GM18511 (cell line): ENCODE results near the gene DPYSL4.
A peak's percentile ranks its signal among the peaks of the same experiment; 100 is the strongest.
"Not testable (repeated sequence)": the region's sequence is repeated elsewhere in the genome, so short reads cannot be mapped to it uniquely, and the experiment has no call there.

Experiments
- ATAC-seq: cut with Tn5 transposase; IDR thresholded peaks from one replicate; pipeline ENCODE4 v1.9.1; 2021; ENCODE audit warnings: mild to moderate bottlenecking, moderate library complexity; ENCODE audit not compliant: unreplicated experiment

DPYSL4 gene

GRCh38 chr10:132204781-132205473 lies 18.2 kb downstream of the DPYSL4 start:
- ATAC-seq: no peak

GRCh38 chr10:132205650-132206376 lies 19.1 kb downstream of the DPYSL4 start:
- ATAC-seq: no peak

GRCh38 chr10:132206377-132206745 lies 19.6 kb downstream of the DPYSL4 start:
- ATAC-seq: no peak

DNA sequence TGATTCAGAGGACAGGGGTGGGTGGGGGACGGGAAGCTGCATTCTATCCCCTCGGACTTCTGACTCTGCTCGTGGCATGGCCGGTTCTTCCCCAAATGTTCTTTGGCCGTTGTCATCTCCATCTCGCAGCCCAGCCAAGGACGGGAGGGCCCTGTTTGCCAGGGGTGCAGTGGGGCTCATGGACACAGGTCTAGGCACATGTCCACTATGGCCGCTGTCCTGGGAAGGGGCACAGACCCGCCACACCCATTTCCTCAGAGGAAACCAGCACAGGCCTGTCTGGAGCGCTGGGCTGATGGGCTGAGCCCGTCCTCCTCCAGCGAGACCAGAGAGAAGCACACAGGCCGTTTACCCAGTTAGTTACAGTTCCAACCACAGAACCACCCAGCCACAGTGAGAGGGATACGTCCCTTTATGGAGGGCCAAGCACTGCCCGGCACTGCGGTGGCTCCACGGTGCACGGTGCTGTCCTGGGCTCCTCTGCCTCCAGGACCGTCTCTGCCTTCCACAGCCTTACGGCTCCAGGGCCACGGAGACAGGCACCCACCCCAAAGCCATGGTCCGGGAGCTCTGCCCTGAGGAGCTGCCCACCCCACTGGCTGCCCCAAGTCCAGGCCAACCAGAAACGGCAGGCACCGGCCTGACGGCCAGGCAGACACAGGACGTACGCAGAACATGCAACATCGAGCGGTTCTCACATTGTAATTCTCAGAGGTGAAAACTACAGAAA lies 20.2 kb downstream of the DPYSL4 start:
- no peak for ATAC-seq

DNA sequence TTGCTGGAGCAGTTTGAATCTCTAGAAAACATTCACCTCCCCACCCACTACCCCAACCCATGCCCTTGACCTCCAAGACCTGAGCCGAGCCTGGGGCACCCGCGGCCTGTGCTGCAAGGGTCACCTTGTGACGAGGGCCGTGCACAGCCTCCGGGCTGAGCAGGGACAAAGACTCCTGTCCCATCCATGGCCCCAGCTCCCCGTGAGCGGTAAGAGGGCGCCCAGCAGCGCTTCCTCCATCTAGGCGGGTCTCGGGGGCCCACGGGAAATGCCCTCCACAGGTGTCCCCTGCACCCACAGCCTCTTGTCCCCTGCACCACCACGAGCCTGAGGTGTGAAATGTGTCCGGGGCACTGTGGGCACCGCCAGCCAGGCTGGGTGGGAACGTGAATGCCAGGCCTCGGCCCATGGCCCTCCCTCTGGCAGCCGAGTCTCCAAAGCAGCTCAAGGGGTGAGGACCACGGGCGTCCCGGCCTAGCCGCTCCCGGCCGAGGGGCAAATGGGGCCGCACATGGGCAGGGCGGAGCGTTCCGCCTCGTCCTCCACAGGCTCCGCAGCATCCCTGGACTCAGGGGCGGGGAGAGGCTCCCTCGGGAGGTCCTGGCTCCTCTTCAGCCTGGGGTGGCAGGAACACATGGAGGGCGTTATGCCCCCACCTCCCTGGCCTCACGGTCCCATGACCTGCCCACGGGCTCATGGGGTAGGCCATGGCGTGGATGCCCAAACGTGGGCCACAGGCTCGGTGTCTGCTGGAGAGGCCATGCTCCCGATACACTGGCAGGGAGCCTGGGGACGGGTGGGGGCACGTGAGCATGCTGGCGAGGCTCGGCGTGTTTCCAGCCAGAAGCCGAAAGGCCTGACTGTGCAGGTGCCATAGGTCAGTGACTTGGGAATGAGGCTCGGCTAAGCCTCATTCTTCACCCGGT lies 21.1 kb downstream of the DPYSL4 start:
- no peak for ATAC-seq

DNA sequence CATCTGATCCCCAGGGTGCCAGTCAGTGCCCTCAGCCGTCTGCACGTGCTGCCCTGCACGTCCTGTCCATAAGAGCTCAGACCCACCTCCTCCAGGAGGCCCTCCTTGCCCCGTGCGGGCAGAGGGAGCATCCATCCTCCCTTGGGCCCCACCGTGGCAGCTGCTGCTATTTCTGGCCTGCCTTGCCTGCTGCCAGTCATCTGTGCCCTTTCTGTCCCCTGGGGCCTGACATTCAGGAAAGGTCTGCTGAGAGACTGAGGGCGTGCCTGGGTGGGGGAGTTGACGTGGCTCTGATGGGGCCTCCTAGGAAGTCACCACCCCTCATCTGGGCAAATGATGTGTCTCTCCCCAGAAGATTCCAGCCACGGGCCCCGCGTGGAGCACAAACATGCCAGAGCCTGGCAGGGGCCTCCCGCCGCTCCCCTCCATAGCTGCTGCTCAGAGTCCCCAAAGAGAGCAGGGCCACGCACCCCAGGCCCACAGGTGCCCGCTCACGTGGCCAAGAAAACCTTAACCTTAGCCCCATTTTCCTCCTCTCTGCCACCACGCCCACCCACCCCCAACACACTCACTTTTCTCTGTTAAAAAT lies 21.8 kb downstream of the DPYSL4 start:
- ATAC-seq: no peak

DNA sequence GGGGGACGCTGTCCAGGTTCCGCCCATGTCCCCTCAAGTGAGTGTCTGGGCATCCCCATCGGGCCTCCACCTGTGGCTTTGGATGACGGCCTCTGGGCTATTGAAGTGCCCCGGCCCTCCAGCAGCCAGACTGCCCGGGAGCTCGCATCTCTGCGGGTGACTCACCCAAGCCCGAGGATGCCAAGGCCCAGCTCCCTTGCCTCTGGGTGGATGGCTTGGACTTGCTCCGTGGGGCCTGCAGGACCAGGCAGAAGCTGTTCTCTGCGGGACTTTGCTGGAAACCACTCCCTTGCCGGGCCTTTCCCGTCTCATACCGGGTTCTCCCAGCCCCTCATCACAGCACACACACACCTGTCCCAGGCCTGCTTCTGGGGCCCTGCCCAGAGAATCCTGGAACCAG lies 22.4 kb downstream of the DPYSL4 start:
- ATAC-seq: no peak

DNA sequence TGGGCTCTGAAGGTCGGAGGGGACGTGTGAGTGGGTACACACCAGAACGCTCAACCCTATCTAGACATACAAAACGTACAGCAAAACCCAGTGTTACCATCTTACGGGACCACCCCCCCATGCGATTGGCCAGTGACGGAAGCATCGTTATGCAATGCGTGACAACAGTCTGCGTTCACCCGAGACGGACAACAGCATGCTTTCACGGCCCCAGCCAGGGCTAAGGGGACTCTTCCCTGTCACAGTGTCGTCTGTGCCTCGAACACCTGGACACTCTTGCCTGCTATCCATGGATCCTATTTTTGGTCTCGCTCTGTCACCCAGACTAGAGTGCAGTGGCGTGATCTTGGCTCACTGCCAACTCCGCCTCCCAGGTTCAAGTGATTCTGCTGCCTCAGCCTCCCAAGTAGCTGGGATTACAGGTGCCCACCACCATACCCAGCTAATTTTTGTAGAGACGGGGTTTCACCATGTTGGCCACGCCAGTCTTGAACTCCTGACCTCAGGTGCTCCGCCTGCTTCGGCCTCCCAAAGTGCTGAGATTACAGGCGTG lies 23.3 kb downstream of the DPYSL4 start:
- ATAC-seq: no peak

- no peak for ATAC-seq
These were observed 24.0 kb downstream of the DPYSL4 start for GRCh38 chr10:132210766-132211165.

- ATAC-seq: no peak
These were observed 24.5 kb downstream of the DPYSL4 start for GRCh38 chr10:132211246-132211645.

GRCh38 chr10:132212816-132213215 lies 26.1 kb downstream of the DPYSL4 start:
- ATAC-seq: no peak

DNA sequence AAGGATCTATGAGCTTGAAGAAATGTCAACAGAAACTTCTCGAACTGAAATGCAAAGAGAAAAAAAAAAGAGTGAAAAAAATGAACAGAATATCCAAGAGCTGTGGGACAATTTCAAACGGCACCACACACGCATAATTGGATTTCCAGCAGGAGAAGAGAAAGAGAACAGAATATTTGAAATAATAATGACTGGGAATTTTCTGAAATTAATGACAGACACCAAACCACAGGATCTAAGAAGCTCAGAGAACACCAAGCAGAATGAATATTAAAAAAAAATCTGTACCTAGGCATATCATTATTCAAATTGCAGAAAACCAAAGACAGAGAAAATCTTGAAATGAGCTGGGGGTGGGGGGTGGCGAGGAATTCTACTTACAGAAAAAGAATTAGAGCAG lies 27.2 kb downstream of the DPYSL4 start:
- ATAC-seq: no peak

- not testable (repeated sequence) for ATAC-seq
These were observed 29.7 kb downstream of the DPYSL4 start for GRCh38 chr10:132216441-132216840.

- no peak for ATAC-seq
These were observed 32.7 kb downstream of the DPYSL4 start for GRCh38 chr10:132219486-132219885.

- ATAC-seq: no peak
These were observed 33.3 kb downstream of the DPYSL4 start for GRCh38 chr10:132220061-132220460.

DNA sequence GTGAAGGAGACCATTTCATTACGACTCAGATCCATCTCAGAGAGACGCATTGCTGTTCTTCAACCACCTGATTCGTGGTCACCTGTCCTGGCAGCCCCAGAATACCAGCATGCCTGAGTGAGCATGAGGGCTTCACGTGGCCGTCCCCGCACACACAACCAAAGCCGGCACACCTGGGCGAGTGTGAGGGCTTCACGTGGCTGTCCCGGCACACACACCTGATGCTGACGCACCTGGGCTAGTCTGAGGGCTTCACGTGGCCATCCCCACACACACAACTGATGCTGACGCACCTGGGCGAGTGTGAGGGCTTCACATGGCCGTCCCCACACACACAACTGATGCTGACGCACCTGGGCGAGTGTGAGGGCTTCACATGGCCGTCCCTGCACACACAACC lies 34.2 kb downstream of the DPYSL4 start:
- ATAC-seq: not testable (repeated sequence)

DNA sequence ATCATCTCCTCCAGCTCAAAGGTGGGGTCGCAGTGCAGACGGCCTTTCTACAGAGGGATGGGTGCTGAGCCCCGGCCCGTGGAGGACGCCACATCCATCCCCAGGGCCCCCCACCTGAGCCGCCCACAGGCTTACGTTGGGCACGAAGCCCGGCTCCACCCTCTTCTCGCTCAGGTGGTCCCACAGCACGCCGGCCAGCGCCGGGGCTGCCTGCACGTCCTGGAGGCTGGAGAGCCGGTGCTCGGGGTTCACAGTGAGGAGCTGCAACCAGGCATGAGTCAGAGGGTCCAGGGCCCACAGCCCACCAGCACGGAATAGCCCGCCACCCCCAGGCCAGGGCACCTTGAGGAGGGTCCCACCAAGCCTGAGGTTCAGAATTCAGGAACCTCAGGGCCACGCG lies 36.0 kb downstream of the DPYSL4 start:
- no peak for ATAC-seq

GRCh38 chr10:132223156-132223590 lies 36.4 kb downstream of the DPYSL4 start:
- ATAC-seq: peak; percentile 98

DNA sequence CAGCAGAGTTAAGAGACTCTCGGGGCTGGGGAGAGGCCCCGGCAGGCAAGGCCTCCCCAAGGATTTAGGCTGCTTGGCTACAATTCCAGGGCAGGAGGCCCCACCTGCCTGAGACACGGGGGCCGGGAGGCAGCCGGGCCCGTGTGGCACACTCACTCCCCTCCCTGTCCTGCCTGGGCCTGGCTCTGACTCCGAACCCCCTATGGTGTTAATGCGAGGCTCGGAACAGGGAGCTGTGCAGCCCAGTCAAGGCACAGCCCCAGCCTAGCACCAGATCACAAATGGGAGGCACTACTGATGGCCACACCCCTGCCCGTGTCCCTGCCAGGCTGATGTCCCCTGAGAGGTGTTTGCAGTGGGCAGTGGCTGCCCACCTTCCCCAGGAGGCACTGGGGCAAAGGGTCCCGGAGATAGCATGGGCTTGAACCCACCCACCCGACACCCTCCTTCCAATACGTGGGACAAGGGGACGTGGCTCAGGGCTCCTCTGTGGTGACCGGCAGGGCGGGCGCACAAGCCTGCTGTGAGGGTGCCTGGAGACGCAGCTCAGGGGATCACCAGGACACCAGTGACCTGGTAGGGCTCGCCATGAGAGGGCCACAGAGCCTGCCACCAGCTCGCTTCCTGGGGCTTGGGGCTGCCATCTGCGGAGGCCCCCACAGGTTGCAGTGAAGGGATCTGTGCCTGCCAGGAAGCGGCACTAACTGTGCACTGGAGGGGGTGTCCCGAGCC lies 37.0 kb downstream of the DPYSL4 start:
- no peak for ATAC-seq
